GF-D8 (cell line): ENCODE measurements around the gene GTF2F1.
A peak's percentile ranks its signal among the peaks of the same experiment; 100 is the strongest.
"Not testable (repeated sequence)": the region's sequence is repeated elsewhere in the genome, so short reads cannot be mapped to it uniquely, and the experiment has no call there.

ENCODE experiments used
- DNase-seq: peaks from one replicate; lab custom pipeline; 2025; lab: John Stamatoyannopoulos, UW

Gene GTF2F1

GRCh38 chr19:6384381-6384780 lies 8.6 kb downstream of the GTF2F1 start:
- no peak for DNase-seq

DNA sequence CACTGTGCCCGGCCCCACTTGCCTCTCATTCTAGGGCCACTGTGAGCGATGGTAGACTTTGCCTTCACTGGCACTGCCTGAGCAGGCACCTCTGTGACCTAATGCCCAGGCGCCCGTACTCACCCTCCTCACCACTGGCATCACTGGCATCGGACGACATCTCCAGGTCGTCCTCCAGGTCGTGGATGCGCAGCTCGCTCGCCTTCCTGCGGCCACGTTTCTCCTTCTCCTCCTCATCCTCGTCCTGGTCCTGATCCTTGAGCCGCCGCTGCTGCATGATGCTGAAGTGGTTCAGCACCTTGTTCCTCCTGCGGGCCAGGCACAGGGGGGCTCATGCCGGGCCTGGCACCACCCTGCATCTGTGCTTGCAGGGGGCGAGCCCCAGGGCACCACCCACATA lies 9.8 kb downstream of the GTF2F1 start:
- no peak for DNase-seq

DNA sequence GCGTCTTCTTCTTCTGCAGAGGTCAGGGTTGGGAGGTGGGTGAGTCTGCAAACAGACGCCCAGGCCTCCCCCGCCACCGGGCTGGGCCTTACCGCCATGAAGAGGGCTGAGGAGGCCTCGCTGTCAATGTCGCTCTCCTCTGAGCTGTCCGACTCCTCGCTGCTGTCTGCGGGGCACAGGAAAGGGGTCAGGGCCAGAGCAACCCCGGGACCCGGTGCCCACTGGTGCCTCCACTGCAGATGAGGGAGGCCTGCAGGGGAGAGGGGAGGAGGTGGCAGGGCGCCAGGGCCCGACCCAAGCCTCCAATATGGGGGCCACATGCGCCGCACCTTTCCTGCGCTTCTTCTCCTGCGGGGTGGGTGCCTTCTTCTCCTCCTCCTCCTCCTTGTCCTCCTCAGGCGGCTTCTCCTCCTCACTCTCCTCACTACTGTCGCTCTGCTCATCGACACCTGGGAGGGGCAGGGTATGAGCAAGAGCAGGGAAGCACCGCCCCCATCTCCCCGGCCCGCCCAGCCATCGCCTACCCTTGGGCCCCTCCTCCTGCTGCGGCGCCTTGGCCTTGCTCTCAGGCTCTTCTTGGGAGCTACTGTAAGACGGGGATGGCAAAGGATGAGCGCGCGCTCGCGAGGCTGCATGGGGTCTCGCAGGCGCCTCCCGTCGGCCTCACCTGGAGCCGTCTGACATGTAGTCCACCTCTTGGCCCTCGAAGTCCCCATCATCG lies 11.8 kb downstream of the GTF2F1 start:
- no peak for DNase-seq

GRCh38 chr19:6379744-6380143 lies 13.2 kb downstream of the GTF2F1 start:
- DNase-seq: no peak

GRCh38 chr19:6378486-6378885 lies 14.5 kb downstream of the GTF2F1 start:
- DNase-seq: no peak

DNA sequence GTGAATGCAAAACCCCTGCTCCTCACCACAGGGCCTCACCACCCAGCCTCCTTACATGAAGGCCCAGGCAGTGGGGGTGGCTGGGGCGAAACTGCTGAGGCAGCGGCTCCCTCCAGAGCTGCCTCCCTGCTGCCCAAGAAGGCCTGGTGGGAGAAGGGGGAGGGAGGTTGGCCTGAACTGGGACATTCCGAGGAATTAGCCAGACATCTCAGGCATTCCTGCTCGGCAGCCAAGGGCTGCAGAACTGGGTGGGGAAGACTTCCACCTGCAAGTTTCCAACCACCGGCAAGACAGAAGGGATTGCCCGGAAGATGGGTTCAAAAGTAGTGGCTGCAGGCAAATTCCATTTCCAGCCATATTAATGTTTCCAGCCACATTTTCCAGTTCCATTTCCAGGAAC lies 14.9 kb downstream of the GTF2F1 start:
- no peak for DNase-seq

DNA sequence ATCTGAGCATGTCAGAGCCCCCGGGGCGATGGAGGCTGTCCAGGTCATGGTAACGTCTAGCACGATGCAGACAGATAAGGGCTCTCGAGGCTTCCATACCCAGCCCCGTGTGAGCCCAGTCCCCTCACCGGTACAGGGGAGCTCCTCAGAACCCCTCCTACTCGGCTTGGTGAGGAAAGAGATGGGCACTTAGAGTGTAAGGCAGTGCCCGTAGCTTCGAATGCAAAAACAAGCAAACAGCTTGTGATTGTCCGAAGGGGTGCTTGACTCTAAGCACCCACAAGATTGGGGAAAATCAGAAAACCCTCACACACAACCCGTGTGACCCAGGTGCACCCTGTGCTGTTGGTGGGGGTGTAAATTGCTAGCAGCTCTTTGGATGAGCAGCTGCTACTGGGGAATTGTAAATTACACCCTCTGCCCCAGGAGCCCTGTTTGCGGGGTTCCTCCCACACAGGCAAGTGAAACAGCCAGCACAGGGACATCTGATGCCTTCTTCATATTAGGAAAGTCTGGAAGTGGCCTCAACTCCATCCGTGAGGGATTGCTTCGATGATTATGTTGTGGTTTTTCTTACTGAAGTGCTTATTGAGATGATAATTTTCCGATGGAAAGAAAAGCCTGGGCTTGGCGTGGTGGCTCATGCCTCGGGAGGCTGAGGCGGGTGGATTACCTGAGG lies 16.3 kb downstream of the GTF2F1 start:
- no peak for DNase-seq

DNA sequence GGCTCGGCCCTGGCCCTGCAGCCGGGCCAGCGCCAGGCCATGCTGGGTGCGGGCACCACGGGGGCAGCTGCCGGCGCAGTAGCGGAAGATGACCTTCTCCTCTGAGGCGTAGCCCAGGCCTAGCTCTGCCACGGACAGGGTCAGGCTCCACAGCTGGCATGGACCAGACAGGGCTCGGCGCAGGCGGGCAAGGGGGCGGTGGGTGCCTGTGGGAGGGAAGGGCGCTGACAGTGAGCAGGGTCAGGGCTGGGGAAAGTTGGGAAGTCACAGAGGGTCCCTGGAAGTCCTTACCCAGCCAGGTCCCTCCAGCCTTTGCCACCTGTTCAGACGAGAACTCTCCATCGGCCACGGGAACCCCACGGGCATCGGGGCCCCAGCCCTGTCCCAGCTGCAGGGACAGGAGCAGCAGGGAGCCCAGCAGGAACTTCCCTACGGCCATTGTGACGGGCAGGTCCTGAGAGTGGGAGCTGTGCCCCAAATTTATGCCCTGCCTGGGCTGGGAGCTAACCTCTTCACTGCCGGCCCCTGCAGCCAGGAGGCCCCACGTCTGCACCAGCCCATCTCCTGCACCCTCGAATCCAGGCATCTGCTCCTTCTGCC lies 17.5 kb downstream of the GTF2F1 start, which contains the start of gene PSPN:
Gene PSPN, minus strand, starts transcription at position 523 of the 600 bp plus-strand sequence. Its CDS starts 84 bp downstream, at position 439.
- DNase-seq: no peak

GRCh38 chr19:6374711-6375410 lies 18.1 kb downstream of the GTF2F1 start:
- DNase-seq: no peak

DNA sequence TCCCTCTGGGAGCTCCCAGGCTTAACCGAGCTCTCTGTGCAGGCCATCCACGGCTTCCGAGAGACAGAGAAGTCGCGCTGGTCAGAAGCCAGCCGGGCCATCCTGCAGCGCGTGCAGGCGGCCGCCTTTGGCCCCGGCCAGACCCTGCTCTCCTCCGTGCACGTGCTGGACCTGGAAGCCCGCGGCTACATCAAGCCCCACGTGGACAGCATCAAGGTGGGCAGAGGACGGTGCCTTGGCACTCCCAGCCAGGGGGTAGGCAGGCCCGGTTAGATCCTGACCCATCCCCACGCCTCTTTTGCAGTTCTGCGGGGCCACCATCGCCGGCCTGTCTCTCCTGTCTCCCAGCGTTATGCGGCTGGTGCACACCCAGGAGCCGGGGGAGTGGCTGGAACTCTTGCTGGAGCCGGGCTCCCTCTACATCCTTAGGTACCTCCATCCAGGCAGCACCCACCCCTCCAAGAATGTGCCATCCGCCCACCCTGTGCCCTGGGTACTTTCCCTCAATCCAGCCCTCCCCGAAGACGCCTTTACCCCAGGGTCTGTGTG lies 18.7 kb downstream of the GTF2F1 start:
- DNase-seq: no peak

DNA sequence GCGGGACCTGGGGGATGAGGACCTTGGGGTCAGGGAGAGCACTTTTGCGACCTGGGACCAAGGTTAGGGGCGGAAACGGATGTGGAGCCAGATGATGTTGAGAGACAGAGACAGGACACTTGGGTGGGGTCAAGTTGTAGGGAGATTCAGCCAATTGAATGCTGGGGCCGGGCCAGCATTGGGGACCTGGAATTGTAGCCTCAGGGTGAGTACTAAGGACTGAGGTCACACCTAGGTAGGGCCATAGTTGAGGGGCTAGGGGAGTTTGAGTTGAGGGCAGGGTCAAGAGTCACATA lies 19.2 kb downstream of the GTF2F1 start:
- DNase-seq: no peak

DNA sequence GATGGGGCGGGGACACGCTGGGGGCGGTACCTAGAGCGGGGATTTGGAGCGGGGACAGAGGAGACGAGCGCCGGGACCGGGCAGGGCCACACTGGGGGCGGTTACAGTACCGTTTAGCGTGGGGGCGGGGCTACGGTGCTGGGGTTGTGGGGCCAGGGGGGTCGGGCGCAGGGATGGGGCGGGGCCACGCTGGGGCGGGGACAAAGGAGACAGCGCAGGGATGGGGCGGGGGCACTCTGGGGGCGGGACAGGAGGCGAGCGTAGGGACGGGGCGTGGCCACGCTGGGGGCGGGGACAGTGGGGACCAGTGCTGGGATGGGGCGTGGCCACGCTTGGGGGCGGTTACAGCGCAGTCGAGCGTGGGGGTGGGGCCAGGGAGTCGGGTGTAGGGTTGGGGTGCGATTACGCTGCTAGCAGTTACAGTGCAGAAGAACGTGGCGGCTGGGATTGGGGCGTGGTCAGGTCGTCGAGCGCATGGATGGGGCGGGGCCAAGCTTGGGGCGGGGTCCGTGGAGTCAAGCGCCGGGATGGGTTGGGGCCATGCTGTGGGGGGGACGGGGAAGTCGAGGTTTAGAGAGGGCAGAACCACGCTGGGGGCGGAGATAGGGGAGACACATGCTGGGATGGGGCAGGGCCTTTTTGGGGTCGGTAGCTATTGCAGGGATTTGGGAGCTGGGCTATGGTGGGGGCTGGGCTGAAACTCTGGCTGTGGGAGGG lies 19.7 kb downstream of the GTF2F1 start:
- peak; percentile 88 for DNase-seq

GRCh38 chr19:6372594-6373095 lies 20.3 kb downstream of the GTF2F1 start, which contains the start of gene ALKBH7:
Gene ALKBH7 (plus strand): TSS chr19:6372794. CDS start chr19:6372821, 27 bp downstream.
- DNase-seq: peak; percentile 99

DNA sequence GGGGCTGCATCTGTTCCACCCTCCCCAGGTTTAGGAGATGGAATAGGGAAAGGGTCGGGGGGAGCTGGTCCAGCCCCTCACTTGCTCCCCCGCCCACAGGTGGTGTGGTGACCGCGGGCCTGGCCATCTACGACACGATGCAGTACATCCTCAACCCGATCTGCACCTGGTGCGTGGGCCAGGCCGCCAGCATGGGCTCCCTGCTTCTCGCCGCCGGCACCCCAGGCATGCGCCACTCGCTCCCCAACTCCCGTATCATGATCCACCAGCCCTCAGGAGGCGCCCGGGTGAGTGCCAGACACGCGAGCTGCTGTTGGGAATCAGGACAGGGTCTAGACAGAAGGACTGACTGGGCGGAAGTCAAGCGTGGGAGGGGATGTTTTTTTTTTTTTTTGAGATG lies 28.6 kb downstream of the GTF2F1 start:
- no peak for DNase-seq

DNA sequence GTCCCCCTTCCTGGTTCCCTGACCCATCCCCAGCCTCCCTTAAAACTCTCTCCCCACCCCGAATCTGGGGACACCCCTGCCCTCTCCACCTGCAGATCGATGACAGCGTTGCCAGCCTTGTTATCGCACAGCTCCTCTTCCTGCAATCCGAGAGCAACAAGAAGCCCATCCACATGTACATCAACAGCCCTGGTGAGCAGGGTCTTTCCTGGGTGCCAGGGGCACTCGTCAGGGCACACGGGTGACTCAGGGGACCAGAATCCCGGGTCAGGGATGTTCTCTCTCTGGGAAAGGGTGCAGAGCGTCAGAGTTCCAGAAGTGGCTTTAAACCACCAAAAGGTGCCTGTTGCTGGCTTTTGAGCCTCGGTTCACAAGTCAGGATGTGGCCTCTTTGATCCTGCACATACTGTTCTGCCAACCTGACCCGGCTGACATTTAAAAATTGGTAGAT lies 30.6 kb downstream of the GTF2F1 start:
- DNase-seq: no peak

GRCh38 chr19:6362027-6362350 lies 31.0 kb downstream of the GTF2F1 start:
- no peak for DNase-seq

- not testable (repeated sequence) for DNase-seq
These were observed 32.1 kb downstream of the GTF2F1 start for GRCh38 chr19:6360857-6361216.

- DNase-seq: not testable (repeated sequence)
These were observed 32.5 kb downstream of the GTF2F1 start for GRCh38 chr19:6360445-6360844.

DNA sequence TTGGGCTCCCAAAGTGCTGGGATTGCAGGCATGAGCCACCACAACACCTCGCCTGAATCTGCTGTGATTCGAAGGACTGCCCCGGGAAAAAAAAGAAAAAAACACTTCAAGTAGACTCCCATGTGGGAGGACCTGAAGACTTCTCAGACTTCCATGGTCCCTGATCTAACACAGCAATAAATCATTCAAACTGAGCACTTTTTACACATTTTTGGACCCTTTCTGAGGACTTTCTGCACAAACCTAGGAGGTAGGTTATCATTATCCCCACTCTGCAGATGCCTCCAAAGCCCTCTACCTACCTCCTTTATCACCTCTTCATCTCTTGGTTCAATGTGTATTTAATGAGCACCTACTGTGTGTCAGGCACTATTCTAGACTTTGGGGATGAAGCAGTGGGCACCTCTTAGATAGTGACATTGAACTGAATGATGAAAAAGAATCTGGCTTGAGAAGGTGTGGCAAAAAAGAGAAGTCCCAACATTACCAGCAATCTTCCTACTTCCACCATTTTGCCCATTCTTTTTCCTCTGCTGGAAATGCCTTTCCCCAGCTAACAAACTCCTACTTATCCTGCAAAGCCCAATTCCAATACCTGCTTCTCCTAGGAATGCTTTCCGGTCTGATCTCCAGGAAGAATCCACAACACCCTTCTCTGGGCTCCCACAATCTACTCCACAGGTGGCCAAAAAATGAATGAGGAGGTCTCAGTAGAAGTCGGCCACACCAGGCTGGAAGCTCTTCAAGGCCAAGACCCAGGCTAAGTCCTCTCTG lies 33.2 kb downstream of the GTF2F1 start:
- DNase-seq: no peak

GRCh38 chr19:6358003-6358402 lies 35.0 kb downstream of the GTF2F1 start:
- no peak for DNase-seq

DNA sequence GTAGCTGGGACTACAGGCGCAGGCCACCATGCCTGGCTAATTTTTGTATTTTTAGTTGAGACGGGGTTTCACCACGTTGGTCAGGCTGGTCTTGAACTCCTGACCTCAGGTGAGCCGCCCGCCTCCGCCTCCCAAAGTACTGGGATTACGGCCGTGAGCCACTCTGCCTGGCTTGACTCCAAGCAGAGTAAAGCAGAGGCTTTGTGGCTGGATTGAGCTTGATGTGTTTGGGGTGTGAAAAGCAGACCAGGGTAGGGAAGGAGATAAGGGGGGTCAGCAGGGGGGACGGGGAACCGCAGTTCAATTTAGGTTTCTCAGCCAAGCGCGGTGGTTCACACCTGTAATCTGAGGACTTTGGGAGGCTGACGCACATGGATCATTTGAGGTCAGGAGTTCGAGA lies 35.8 kb downstream of the GTF2F1 start:
- no peak for DNase-seq
